HG03469 (cell line): ENCODE data around the gene PGGHG.

Source experiments
- ATAC-seq: cut with Tn5 transposase; IDR thresholded peaks from one replicate; pipeline ENCODE4 v1.9.1; 2021; ENCODE audit warnings: mild to moderate bottlenecking, moderate library complexity, moderate number of reproducible peaks; ENCODE audit not compliant: unreplicated experiment

PGGHG gene

DNA sequence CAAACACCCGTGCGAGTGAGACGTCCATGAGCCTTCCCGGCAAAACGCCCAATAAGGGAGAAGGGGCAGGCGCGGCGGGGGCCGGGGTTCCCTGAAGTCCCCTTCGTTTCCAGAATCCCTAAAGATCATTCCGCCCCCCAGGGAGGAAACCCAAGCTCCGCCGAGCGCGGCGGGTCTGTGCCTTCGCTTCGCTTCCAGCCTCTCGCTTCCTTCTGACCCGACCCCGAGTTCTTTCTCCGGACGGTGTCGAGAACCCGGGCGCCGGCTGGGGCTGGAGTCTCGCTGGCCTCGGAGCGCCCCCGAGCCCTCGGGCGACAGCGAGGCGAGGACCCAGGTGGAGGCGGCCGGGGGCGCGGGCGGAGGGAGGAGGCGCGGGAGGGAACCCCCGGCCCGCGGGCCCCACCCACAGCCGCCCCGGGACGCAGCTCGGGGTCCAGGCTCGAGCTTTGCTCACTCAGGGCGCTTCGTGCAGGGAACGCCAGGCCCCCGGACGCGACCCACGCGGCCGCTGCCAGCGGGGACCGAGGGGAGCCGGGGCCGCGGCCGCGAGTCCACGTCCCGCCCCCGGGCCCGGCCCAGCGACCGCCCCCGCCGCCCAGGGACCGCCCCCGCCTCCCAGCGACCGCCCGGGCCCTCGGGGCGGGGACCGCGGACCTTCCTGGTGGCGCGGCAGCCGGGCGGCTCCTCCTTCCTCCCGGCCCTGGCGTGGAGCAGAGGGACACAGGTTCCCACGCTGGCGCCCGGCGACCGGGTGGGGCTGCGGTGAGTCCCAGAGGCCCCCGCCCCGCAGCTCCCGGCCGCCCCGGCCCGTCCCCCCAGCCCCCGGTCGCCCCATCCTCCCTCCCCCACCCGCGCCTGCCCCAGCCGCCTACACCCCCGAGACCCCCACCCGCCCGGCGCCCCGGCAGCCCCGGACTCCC lies at the start of gene PGGHG:
Gene PGGHG, plus strand, starts transcription at position 649 of the 920 bp plus-strand sequence. CDS start 691 bp downstream, outside the sequence.
- no peak for ATAC-seq

DNA sequence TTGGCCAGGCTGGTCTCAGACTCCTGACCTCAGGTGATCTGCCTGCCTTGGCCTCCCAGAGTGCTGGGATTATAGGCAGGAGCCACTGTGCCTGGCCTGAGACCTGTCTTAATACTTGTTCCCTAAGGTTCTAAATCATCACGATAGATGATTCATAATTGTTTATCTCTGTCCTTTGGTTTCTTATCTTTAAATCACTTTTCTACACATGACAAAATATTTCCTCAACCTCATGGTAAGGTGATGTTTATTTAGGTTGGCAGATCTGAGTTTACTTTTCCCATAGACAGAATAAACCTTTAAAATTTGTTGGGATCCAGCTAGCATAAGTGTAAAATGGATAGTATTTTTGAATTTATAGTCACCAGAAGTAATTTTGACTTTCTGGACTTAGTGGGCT lies 48.6 kb upstream of the PGGHG start:
- no peak for ATAC-seq

DNA sequence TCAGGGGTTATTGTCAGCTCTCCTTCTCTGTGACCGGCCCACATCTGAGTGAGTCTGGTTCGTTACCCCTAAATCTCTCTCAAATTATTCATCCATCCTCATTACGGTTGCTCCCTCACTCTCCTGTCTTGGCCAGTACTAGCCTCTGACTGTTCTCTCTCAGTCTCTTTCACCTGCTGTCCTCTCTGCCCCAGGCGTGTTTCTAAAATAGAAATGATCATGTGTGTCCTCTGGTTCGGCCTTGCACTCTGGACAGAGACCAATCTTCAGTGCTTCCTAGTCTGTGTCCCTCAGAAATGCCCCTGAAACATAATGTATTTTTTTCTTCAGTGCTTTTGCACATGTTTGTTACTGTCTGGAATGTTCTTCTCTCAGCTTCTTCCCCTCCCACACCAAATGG lies 47.3 kb upstream of the PGGHG start:
- no peak for ATAC-seq

DNA sequence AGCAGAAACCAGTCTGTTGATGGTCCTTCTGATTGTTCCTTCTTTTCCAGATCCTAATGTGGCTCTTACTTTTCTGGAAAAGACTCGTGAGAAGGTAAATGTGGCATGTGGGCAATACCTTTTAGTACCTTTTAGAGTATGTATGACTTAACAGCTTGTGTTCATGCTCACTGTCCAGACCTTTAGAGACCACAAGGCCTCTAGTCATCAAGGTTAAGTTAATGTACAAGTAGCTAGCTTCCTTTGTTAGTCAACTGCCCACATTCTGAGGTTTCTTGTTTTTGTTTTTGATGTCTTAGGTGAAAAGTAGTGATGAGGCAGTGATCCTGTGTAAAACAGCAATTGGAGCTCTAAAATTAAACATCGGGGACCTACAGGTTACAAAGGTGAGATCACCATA lies 44.5 kb upstream of the PGGHG start:
- ATAC-seq, result no peak

DNA sequence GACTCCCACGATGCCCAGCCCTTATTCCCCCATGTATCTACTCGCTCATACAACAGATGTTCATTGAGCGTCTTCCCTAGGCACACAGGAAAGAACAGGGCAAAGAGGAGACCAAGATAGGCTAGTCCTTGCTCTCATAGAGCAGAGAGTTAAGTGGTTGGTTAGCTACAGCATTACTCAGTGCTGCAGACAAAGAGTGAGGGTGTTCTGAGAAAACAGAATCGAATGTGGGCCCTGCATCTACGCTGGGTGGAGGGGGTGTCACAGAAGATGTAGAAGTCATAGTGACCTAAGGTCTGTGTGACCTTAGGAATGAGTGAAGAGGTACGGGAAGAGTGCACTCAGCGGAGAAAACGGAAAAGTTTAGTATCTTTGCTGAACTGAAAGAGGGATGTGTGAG lies 39.9 kb upstream of the PGGHG start:
- no peak for ATAC-seq

DNA sequence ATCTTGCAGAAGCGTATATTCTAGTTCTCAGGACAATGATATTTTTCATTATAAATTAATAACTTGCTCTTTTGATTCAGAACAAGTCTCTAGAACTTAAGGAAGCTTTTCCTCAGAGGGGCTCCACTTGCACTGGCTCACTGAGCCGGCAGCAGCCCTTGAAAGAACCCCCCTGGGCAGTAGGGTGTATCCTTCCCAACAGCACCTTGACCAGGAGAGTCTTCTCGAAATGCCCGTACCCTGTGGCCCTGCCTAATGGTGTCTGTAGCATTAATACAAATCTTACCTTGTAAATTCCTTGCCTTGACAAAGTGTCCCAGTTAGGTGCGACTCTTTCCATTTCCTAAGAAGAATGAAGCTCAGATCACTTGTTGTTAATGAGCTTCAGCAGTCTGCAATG lies 38.7 kb upstream of the PGGHG start:
- no peak for ATAC-seq

DNA sequence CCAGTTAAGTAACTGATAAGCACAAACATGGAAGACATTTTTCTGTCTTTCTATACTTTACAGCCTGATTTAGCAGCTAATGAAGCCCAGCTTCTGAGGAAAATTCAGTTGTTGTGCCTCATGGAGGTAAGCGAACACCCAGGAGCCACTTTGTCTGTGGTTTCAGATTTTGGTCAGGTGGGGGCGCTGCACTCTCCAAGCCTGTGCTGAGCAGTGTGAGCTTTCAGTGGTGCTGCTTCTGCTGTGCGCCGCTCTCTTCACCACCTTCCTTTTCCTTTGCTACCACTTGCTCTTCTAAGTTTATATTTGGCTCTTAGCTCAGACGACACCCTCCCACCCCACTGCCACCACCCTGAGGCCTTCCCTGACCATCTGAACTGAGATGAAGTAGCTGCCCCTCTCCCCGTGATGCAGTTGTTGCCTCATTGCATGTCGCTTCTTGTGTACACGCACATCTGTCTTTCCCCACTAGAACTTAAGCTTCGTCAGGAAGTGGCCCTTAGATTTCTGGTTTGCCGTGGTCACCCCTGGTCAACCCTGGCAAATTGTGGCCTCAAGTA lies 38.1 kb upstream of the PGGHG start:
- no peak for ATAC-seq

DNA sequence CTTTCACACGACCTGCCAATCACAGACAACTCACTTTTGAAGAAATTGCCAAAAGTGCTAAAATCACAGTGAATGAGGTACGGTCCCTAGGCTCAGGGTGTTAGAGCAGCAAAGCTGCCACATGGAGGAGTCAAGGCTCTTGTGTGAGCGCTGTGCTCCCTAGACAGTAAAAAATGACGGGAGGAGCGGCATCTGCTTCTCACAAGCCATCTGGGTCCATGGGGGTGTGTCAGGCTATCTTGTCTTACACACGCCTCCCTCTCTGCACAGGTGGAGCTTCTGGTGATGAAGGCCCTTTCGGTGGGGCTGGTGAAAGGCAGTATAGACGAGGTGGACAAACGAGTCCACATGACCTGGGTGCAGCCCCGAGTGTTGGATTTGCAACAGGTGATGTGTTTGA lies 37.4 kb upstream of the PGGHG start:
- no peak for ATAC-seq

DNA sequence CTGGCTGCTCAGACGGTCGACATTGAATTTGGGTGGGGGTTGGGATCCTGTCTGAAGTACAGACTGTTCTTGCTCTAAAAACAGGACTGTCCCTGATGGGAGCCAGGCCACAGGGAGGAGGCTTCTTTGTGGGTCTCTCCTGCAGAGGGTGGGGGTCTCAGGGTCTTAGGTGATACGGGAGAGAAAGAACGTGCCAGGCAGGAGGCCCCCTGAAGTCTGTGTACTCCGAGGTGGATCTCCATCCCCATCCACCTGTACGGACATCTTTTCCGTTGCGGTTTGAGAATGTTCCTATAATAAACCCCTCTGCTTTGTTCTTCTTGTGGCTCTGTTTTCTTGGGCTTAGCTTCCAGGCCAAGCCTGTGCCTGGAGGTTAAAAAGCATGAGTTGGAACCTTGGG lies 36.3 kb upstream of the PGGHG start:
- ATAC-seq, result no peak

DNA sequence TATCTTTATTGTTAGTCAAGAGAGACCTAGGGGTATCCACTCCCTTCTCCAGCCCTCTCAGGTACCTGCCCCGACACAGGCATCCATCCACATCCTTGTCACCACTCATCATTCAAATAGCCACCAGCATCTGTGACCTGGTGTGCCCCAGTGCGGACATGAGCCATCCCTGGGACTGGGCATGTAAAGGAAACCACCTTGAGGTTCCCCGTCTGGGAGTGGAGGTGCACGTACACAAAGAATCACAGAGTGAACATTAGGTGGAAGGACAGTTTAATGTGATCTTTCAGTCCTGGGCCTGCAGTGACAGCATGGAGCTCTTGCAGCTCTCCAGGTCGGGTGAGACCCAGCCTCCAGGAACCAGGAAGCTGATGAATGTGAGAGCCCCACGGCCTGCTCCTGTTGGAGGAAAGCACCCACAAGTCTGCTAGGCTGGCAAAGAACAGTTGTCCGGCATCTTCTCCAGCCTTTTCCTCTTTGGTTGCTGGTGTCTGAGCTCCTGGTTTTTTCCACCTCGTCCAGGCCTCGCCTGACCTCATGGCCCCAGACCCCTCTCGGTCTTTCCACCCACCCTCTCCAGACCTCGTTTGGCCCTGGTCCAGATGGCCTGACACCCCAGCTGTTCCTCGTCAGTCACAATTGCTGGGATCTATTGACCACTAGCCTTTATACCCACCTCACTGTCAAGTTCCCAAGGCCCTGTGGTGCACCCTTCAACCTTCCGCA lies 35.6 kb upstream of the PGGHG start:
- ATAC-seq, result no peak

DNA sequence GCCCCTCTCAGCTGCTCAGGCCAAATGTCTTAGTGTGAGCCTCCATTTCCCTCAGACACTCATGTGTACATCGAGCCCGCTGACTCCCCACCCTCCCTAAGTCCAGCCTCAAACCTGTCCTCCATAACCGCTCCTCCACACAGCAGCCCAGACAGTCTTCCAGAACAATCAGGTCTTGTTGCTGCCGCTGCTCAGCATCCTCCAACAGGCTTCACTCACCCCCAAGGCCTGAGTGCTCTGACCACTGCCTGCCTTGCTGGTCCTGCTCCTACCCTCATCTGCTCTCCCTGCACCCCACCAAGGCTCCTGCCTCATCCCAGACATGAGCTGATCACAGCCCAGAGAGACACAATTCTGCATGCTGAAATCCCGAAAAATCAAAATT lies 35.0 kb upstream of the PGGHG start:
- no peak for ATAC-seq

DNA sequence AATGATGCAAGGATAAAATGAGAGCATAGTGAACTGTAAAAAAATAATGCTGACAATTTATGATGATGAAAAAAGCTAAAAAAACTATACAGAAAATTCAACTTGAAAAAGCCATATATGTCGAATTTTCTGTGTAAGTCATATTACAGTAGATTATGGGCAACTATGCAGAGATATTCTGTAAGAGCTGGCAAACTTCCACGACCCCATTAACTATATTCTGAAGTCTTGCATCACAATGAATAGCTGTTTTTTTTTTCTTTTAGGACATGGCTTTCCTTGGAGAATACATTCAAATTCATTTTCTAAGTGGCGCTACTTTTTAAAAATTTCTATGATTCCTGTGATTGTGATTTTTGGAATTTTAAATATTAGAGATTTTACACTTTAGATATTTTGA lies 33.8 kb upstream of the PGGHG start:
- ATAC-seq, result no peak

DNA sequence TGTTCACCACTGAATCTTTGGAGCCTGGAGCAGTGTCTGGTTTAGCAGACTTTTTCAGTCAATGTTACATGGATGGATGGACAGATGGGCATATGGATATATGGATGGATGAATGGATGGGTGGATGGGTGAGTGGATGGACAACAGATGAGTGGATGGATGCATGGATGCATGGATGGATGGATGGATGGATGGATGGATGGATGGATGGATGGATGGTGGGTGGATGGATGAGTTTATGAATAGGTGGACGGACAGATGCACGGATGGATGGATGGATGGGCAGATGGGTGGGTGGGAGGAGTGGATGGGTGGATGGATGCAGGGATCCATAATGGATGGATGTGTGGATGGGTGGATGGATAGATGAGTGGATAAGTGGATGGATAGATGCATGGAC lies 33.1 kb upstream of the PGGHG start:
- ATAC-seq, result no peak

DNA sequence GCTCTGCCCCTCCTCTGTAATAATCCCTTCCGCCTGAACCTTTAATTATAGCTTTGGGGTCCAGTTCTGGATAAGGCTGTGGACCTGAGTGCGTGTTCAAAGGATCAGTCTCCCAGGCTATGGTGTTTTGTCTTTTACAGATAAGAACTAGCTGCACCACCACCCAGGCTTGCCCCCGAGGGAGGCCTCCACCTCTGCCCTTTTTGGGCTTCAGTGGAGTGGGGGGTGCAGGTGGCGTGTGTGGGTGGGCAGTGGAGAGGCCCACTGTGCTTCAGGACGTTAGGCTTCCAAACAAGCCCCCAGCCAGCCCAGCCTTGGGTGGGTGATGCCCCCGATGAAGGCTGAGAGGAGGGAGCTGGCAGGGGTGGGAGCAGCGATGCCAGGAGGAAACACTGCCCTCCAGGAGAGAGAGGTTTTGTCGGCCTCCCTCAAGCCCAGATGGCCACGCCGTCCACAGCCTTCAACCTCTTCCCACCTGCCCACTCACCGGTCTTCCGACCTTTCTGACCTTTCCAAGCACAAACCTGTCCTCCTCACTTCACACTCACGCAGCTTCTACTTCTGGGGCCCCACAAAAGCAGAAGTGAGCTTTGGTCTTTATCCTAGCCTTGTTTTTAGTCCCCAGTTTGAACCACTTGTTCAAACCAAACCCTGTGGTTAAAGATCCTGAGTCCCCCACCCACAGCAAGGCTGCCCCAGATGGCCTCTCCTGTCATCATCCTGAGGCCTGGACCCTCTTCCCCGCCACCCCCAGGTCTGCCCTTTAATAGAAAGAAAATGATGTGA lies 31.8 kb upstream of the PGGHG start:
- no peak for ATAC-seq

DNA sequence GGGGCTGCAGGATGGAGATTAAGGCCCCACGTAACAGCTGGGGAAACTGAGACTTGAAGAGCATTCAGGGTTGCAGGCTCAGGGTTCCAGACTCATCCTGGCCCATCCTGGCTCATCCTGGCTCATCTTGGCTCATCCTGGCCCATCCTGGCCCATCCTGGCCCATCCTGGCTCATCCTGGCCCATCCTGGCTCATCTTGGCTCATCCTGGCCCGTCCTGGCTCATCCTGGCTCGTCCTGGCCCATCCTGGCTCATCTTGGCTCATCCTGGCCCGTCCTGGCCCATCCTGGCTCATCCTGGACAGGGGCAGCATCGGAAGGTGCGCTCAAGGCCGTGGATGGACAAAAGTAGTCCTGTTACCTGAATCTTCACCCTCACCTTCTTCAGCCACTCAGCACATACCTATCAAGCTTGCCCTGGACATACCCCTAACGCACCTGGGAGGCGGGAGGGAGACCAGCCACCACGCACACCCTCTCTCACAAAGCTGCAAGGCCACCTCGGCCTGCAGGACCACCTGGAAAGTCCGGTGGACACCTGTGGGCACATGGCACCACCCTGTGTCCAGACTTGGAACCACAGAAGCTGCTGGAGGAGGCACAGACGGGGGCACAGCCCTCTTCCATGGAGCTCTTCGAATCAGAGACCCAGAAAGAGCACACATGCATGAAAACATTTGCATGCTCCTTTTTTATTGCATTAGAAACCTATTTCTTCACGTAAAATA lies 31.0 kb upstream of the PGGHG start:
- ATAC-seq, result no peak

DNA sequence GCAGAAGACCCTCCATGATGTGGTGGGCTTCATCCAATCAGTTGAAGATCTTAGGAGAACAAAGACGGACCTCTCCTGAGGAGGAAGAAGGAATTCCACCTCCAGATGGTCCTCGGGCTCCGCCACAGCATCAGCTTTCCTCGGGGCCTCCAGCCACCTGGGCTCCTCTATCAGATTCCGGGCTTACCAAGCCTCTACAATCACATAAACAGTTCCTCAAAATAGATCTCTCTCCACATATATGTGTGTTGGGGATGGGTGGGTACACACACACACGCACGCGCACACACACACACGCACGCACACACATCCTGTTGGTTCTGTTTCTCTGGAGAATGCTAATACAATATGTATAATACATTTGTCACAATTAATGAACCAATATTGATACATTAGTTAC lies 29.5 kb upstream of the PGGHG start:
- ATAC-seq, result no peak

DNA sequence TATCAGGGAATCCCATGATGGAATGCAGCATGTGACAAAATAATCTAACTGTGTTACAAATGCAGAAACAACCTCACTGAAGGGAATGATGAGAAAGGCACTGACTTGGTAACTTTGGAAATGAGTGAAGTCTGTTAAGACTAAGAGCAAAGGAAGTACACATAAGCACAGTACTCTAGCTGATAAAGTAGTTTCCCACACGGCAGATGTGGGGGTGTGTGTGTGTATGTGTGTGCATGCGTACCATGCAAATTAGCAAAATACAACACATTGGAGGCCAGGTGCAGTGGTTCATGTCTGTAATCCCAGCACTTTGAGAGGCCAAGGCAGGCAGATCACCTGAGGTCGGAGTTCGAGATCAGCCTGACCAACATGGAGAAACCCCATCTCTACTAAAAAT lies 27.3 kb upstream of the PGGHG start:
- no peak for ATAC-seq

DNA sequence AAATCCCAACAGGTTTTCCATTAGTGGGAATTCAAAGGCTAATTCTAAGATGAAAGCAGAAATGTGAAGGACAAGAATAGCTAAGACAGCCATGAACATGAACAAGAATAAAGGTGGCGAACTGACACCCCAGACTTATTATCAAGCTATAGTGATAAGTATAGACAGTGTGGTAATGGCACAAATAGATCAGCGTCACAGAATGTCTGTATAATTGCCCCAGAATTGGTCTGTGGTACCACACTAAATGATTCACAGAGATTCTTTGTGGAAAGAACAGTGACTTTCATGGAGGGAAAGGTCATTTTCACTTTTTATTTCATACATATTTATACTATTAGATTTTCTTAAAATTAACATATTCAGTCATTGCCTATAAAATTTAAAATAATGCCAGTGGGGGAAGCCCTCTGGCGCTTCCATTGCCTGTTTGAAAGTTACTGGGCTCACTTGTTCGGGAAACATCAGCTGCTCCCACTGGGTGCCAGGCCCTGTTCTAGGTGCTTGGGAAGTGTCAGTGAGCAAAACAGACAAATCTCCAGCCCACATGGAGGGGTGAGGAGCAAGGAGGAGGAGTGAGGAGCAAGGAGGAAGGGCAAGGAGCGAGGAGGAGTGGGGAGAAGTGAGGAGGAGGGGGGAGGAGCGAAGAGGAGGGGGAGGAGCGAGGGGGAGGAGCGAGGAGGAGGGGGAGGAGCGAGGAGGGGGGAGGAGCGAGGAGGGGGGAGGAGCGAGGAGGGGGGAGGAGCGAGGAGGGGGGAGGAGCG lies 22.1 kb upstream of the PGGHG start:
- ATAC-seq, result no peak

DNA sequence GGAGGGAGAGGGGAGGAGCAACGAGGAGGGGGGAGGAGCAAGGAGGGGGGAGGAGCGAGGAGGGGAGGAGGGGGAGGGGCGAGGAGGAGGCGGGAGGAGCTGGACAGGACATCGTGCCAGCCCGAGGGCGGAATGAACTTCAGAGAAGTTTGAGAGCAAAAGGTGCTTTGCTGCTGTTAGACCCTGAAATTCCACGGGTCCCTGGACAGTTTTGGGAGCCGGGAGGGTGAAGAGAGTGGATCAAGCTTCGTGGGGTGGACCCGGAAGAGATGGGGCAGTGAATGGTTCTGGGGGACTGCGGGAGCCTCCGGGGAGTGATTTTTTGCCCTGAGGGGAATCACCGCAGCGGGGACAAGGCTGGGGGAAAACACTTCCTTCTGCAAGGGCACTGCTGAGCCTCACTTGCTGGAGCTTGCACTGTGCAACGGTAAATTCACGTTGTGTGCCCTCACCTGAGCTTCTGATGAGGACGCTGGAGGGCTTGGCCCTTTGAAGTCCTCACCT lies 21.4 kb upstream of the PGGHG start:
- no peak for ATAC-seq
